Measurements from ENCODE around the gene INO80B.
"Not testable (repeated sequence)": the region's sequence is repeated elsewhere in the genome, so short reads cannot be mapped to it uniquely, and the experiment has no call there.

The INO80B gene

GRCh38 chr2:74430502-74430901 is 24.4 kb upstream of the INO80B start:
- no peak overlapping the region for H3K4me3 ChIP-seq (ENCODE audit: low read length)
- no peak overlapping the region for H2AFZ ChIP-seq (ENCODE audit: low read depth, low read length)
- H3K36me3 ChIP-seq (ENCODE audit: insufficient read depth, low read length): peaks cover 59% of the 10 kb centered on the region
- no peaks in the 10 kb centered on the region for H3K27me3 ChIP-seq (ENCODE audit: insufficient read depth, low read length)
- peaks cover 3% of the 10 kb centered on the region for H3K4me1 ChIP-seq (ENCODE audit: insufficient read depth, low read length)
- H3K9me3 ChIP-seq (ENCODE audit: low read length): no peaks in the 10 kb centered on the region

GRCh38 chr2:74436111-74436805 is 18.6 kb upstream of the INO80B start:
- Histone ChIP-seq H3K36me3 (ENCODE audit: insufficient read depth, low read length) (peaks cover 8% of the 10 kb centered on the region), H3K4me3 (ENCODE audit: low read length) (no peak overlapping the region), H3K4me1 (ENCODE audit: insufficient read depth, low read length) (peaks cover 20% of the 10 kb centered on the region), H2AFZ (ENCODE audit: low read depth, low read length) (no peak overlapping the region), H3K27me3 (ENCODE audit: insufficient read depth, low read length) (no peaks in the 10 kb centered on the region), H3K9me3 (ENCODE audit: low read length) (no peaks in the 10 kb centered on the region)

- Histone ChIP-seq H2AFZ (ENCODE audit: low read depth, low read length) (no peak overlapping the region), H3K9me3 (ENCODE audit: low read length) (no peaks in the 10 kb centered on the region), H3K4me3 (ENCODE audit: low read length) (no peak overlapping the region), H3K27me3 (ENCODE audit: insufficient read depth, low read length) (no peaks in the 10 kb centered on the region), H3K4me1 (ENCODE audit: insufficient read depth, low read length) (peaks cover 20% of the 10 kb centered on the region), H3K36me3 (ENCODE audit: insufficient read depth, low read length) (peaks cover 3% of the 10 kb centered on the region)
These were observed 17.8 kb upstream of the INO80B start for GRCh38 chr2:74436848-74437695.

- Histone ChIP-seq H3K27me3 (ENCODE audit: insufficient read depth, low read length) (no peaks in the 10 kb centered on the region), H3K9me3 (ENCODE audit: low read length) (no peaks in the 10 kb centered on the region), H3K36me3 (ENCODE audit: insufficient read depth, low read length) (no peaks in the 10 kb centered on the region), H2AFZ (ENCODE audit: low read depth, low read length) (no peak overlapping the region), H3K4me1 (ENCODE audit: insufficient read depth, low read length) (peaks cover 20% of the 10 kb centered on the region), H3K4me3 (ENCODE audit: low read length) (no peak overlapping the region)
These were observed 16.6 kb upstream of the INO80B start for GRCh38 chr2:74438248-74438647.

GRCh38 chr2:74439373-74439772 is 15.5 kb upstream of the INO80B start:
- no peaks in the 10 kb centered on the region for H3K36me3 ChIP-seq (ENCODE audit: insufficient read depth, low read length)
- H3K27me3 ChIP-seq (ENCODE audit: insufficient read depth, low read length): no peaks in the 10 kb centered on the region
- peak overlapping the region; percentile 92 for H2AFZ ChIP-seq (ENCODE audit: low read depth, low read length)
- H3K4me3 ChIP-seq (ENCODE audit: low read length): peak overlapping the region; percentile 57
- H3K4me1 ChIP-seq (ENCODE audit: insufficient read depth, low read length): peaks cover 20% of the 10 kb centered on the region
- H3K9me3 ChIP-seq (ENCODE audit: low read length): no peaks in the 10 kb centered on the region

GRCh38 chr2:74439803-74440377 is 15.0 kb upstream of the INO80B start:
- no peaks in the 10 kb centered on the region for H3K9me3 ChIP-seq (ENCODE audit: low read length)
- peaks cover 20% of the 10 kb centered on the region for H3K4me1 ChIP-seq (ENCODE audit: insufficient read depth, low read length)
- H2AFZ ChIP-seq (ENCODE audit: low read depth, low read length): peak overlapping the region; percentile 92
- H3K4me3 ChIP-seq (ENCODE audit: low read length): peak overlapping the region; percentile 57
- H3K36me3 ChIP-seq (ENCODE audit: insufficient read depth, low read length): no peaks in the 10 kb centered on the region
- no peaks in the 10 kb centered on the region for H3K27me3 ChIP-seq (ENCODE audit: insufficient read depth, low read length)

- H2AFZ ChIP-seq (ENCODE audit: low read depth, low read length): peak overlapping the region; percentile 92
- no peaks in the 10 kb centered on the region for H3K9me3 ChIP-seq (ENCODE audit: low read length)
- H3K27me3 ChIP-seq (ENCODE audit: insufficient read depth, low read length): no peaks in the 10 kb centered on the region
- no peaks in the 10 kb centered on the region for H3K36me3 ChIP-seq (ENCODE audit: insufficient read depth, low read length)
- H3K4me1 ChIP-seq (ENCODE audit: insufficient read depth, low read length): peaks cover 20% of the 10 kb centered on the region
- H3K4me3 ChIP-seq (ENCODE audit: low read length): peak overlapping the region; percentile 57
These were observed 14.3 kb upstream of the INO80B start for GRCh38 chr2:74440378-74441169.

- H3K36me3 ChIP-seq (ENCODE audit: insufficient read depth, low read length): no peaks in the 10 kb centered on the region
- H3K4me1 ChIP-seq (ENCODE audit: insufficient read depth, low read length): peaks cover 20% of the 10 kb centered on the region
- H3K9me3 ChIP-seq (ENCODE audit: low read length): no peaks in the 10 kb centered on the region
- H2AFZ ChIP-seq (ENCODE audit: low read depth, low read length): peak overlapping the region; percentile 92
- H3K4me3 ChIP-seq (ENCODE audit: low read length): no peak overlapping the region
- H3K27me3 ChIP-seq (ENCODE audit: insufficient read depth, low read length): no peaks in the 10 kb centered on the region
These were observed 13.7 kb upstream of the INO80B start for GRCh38 chr2:74441170-74441689.

GRCh38 chr2:74441690-74442482 is 13.0 kb upstream of the INO80B start, which contains the start of gene RTKN:
Gene RTKN (minus strand): TSS chr2:74441937. CDS start chr2:74441816, 121 bp downstream.
- H3K27me3 ChIP-seq (ENCODE audit: insufficient read depth, low read length): no peaks in the 10 kb centered on the region
- H3K4me1 ChIP-seq (ENCODE audit: insufficient read depth, low read length): peaks cover 20% of the 10 kb centered on the region
- peak within 1 kb of the TSS; percentile 57 for H3K4me3 ChIP-seq (ENCODE audit: low read length)
- no peaks in the 10 kb centered on the region for H3K9me3 ChIP-seq (ENCODE audit: low read length)
- H3K36me3 ChIP-seq (ENCODE audit: insufficient read depth, low read length): no peaks in the 10 kb centered on the region
- peak within 1 kb of the TSS; percentile 92 for H2AFZ ChIP-seq (ENCODE audit: low read depth, low read length)

GRCh38 chr2:74442483-74443297 is 12.2 kb upstream of the INO80B start:
- H3K36me3 ChIP-seq (ENCODE audit: insufficient read depth, low read length); H3K4me3 ChIP-seq (ENCODE audit: low read length); H3K27me3 ChIP-seq (ENCODE audit: insufficient read depth, low read length); H2AFZ ChIP-seq (ENCODE audit: low read depth, low read length); H3K9me3 ChIP-seq (ENCODE audit: low read length): not testable (repeated sequence)
- peaks cover 20% of the 10 kb centered on the region for H3K4me1 ChIP-seq (ENCODE audit: insufficient read depth, low read length)

- H3K4me1 ChIP-seq (ENCODE audit: insufficient read depth, low read length): peaks cover 6% of the 10 kb centered on the region
- H3K9me3 ChIP-seq (ENCODE audit: low read length): no peaks in the 10 kb centered on the region
- peaks cover 8% of the 10 kb centered on the region for H3K27me3 ChIP-seq (ENCODE audit: insufficient read depth, low read length)
- H2AFZ ChIP-seq (ENCODE audit: low read depth, low read length): no peak overlapping the region
- H3K4me3 ChIP-seq (ENCODE audit: low read length): no peak overlapping the region
- H3K36me3 ChIP-seq (ENCODE audit: insufficient read depth, low read length): no peaks in the 10 kb centered on the region
These were observed 10.2 kb upstream of the INO80B start for GRCh38 chr2:74444498-74445318.

All from neuron (in vitro differentiated cells).